GM19238 (cell line): ENCODE results near the gene CDKAL1.

ENCODE experiments used
- DNase-seq: peaks from one replicate; pipeline ENCODE4 v3.0.0; 2011; ENCODE audit warnings: low spot score; ENCODE audit not compliant: insufficient read length

The CDKAL1 gene

DNA sequence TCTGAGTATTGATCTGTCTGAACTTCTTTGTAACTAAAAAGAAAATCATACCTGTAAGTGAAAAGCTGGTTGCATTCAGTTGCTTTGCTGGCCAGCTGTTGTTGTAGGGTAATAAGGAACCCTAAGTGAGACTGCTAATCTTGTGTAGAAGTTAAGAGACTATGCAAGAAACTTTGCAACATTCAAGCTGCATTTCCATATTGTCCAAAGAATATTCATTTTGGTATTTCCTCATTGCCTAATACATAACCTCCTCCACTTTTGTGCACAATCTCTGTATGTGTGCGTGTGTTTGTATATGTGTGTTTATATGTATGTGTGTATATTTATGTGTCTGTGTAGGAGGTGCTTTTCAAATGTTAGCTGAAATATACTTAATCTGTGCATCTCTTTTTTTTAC, 414.9 kb downstream of the CDKAL1 start:
- DNase-seq: no peak

GRCh38 chr6:20952699-20953474, 418.6 kb downstream of the CDKAL1 start:
- no peak for DNase-seq

- DNase-seq: no peak
These were observed 420.1 kb downstream of the CDKAL1 start for GRCh38 chr6:20954315-20954714.

DNA sequence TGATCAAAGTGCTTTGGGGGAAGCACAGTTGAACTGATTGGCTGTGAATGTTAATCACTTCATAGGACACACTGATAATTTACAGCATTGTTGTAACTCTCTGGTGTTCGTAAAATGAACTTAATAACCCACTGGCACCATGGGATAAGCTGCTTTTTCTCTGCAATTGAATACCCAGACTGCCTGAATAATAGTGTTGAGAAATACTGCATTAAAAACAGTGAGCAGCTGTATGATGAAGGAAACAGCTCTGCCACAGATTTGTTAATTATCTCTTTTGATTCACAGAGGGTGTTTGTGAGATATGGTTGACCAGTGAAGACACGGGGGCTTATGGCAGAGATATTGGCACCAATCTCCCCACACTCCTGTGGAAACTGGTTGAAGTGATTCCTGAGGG, 420.9 kb downstream of the CDKAL1 start:
- DNase-seq: no peak

DNA sequence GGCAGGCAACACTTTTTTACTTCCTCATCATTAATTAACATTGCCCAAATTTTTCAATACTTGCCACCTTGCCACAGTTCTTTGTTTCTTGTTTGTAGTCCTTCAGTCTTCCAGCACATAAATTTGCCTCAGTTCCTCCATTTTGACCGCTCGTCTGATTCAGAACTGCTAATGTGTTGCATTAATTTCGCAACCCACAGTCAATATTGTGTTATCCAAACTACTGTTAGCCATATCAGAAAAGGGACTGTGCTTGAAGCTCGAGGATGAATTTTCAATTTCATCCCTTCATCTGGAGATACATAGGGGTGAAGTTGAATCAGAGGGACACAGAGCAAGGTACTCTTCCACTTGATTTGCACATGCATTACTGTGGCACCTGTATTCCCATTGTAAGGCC, 421.5 kb downstream of the CDKAL1 start:
- no peak for DNase-seq

GRCh38 chr6:20960067-20960466, 425.8 kb downstream of the CDKAL1 start:
- no peak for DNase-seq

DNA sequence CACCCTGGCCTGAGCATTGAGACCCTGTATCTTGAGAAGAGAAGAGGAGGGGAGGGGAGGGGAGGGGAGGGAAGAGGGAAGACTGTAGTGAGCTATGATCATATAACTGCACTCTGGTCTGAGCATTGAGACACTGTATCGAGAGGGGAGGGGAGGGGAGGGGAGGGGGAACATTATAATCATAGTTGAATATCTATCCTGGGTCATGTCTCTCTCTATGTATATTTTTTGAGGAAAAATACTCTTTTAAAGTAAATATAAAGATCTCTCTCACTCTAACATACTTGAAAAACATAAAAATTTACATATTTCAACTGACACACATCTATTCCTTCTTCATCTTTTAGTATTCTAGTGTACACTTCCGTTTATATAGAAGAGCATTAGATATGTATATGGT, 431.0 kb downstream of the CDKAL1 start:
- no peak for DNase-seq

- no peak for DNase-seq
These were observed 431.7 kb downstream of the CDKAL1 start for GRCh38 chr6:20965915-20966314.

DNA sequence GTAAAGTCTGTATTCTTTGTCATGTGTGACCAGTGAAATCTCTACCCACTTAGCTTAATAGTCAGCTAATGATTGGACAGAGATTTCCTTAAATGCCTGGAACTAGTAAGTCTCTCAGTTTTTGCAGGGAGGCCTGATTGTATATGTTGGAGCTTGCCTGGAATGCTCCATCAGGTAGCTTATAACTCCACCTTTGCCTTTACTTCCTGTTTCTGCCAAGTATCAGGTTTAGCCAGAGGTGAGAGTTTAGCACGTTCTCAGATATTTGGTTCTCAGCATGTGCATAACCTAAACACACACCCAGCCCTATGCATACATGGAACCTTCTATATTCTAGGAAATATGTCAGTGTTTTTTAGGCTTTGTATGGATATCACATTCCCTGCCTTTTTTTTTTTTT, 435.3 kb downstream of the CDKAL1 start:
- DNase-seq: no peak

DNA sequence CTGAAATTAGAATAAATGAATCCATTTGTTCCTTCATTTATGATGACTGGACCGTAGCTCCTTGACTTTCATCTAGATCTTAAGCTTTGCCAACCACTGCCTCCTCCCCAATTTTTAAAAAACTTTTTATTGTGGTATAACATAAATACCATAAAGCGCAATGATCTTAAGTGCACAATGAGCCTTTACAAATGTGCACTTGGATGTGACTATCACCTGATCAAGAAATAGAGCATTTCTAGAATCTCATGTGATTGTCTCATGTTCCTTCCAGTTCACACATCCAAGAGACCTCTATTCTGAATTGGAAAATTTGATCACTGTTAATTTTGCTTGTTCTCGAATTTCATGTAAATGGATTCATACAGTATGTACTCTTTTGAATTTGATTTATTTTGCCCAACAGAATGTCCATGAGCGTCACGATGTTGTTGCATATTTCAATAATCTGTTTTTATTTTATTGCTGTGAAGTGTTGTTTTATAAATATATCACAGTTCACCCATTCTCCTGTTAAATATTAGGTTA, 442.2 kb downstream of the CDKAL1 start:
- DNase-seq: no peak

- DNase-seq: no peak
These were observed 443.9 kb downstream of the CDKAL1 start for GRCh38 chr6:20978151-20978614.

- DNase-seq: no peak
These were observed 444.8 kb downstream of the CDKAL1 start for GRCh38 chr6:20979076-20979475.

GRCh38 chr6:20983961-20984360, 449.7 kb downstream of the CDKAL1 start:
- no peak for DNase-seq

GRCh38 chr6:20985821-20986220, 451.6 kb downstream of the CDKAL1 start:
- DNase-seq: no peak

GRCh38 chr6:20991910-20992309, 457.7 kb downstream of the CDKAL1 start:
- no peak for DNase-seq

DNA sequence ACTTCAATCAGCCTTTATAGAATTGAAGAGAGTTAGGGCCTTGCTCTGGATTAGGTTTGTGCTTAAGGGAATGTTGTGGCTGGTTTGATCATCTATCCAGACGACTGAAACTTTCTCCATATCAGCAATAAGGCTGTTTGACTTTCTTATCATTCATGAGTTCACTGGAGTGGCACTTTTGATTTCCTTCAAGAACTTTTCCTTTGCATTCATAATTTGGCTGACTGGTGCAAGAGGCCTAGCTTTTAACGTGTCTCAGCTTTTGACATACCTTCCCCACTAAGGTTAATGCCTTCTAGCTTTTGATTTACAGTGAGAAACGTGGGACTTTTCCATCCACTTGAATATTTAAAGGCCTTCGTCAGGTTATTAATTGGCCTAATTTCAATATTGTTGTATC, 461.8 kb downstream of the CDKAL1 start:
- no peak for DNase-seq

GRCh38 chr6:20997143-20997769, 463.0 kb downstream of the CDKAL1 start:
- DNase-seq: no peak

DNA sequence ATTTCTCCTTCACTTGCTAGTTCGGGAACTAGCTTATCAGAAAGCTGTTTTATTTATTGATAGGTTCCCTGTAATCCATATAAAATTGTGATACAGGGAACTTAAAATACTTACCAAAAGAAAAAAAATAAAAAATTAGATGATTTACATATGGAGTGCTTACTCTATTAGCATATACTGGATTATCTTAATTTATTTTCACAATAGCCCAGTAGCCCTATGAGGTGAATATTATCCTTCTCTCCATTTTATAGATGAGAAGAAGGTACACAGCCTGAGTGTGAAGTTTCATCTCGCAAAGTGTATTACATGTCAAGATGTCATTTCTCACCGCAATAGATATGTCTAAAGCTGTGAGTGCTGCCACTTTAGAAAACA, 463.5 kb downstream of the CDKAL1 start:
- DNase-seq: no peak

DNA sequence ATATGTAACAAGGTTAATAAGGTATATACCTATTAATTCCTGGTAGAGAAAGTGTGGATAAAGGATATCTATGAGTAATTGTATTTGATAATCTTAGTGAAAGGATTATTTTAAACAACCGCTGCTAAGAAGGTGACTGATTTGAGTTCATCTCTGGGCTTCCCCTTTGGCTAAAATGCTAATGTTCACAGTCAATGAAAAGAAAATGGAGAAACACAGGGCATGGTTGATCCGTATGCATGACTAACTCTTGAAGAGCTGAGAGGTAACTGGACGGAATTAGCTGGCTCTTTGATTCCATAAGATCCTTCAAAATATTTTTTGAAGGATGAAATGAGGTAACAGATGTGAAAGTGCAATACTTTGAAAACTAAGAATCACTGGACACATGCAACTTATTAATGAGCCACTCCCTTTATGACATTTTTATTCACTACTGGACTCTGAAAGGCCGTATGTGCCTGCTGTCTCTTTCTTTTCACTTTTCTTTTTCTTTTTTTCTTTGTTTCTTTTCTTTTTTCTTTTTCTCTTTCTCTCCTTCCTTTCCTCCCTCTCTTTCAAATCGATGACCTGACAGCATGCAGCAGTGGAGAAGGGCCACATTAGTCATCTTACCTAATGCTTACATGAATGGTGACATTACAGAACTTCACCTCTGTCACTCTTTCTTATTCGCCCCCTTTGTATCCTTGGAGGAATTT, 464.6 kb downstream of the CDKAL1 start:
- DNase-seq: no peak

- no peak for DNase-seq
These were observed 466.1 kb downstream of the CDKAL1 start for GRCh38 chr6:21000331-21000801.

DNA sequence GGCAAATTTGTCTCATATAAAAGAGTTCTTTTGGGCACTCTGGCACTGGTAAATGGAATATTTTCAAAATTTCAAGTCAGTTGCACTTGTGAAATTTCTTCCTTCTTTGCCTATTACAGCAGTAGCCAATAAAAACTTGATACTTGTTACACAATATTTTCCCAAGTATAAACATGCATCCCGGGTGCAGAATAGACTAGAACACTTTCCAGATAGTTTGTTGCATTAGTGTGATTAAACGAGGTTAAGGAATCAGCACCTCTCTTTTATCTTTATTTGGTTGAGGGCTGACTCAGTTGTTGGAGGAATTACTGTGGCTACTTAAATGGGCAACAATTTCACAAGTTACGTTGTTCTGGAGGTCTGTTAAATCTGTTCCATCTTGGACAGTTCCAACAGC, 467.5 kb downstream of the CDKAL1 start:
- no peak for DNase-seq
